OCI-LY7 (cell line): ENCODE measurements around the gene ARHGAP24. TPM values are rescaled to one million over a fixed set of nuclear protein-coding genes. Genes with fewer than 3 reads are reported as not detected.

Experiments
- BruUV-seq: library from RNA; stranded (reverse); fragments of 400-500 nt; replicated peaks from 2 replicates; lab custom pipeline; 2021; lab: Mats Ljungman, UMichigan
- CTCF ChIA-PET: fragments of 300-600 bp; sonication (Branson Sonifier 250); formaldehyde crosslinking; loops from one replicate; lab custom pipeline; 2022; ENCODE audit warnings: antibody characterized with exemption; ENCODE audit not compliant: unreplicated experiment; lab: Charles Lee
- POLR2A ChIA-PET: fragments of 300-600 bp; sonication (Branson Sonifier 250); formaldehyde crosslinking; loops from one replicate; lab custom pipeline; 2022; ENCODE audit warnings: antibody characterized with exemption; lab: Charles Lee
- DNase-seq: peaks from one replicate; pipeline ENCODE4 v3.0.0-alpha.2; 2015; ENCODE audit warnings: low spot score
- H2AFZ ChIP-seq: fragments of 200-600 bp; sonication (generic), shearing (Covaris generic); 2 replicates; pipeline ENCODE4 v1.6.1; 2014; ENCODE audit warnings: mild to moderate bottlenecking, antibody characterized with exemption, low read length, moderate library complexity
- H3K27ac ChIP-seq: fragments of 200-600 bp; sonication (generic); 2 replicates; pipeline ENCODE4 v1.5.1; 2014; ENCODE audit warnings: mixed run types, low read depth, mild to moderate bottlenecking, moderate library complexity, low read length, inconsistent platforms; ENCODE audit not compliant: poor library complexity, severe bottlenecking
- H3K36me3 ChIP-seq: fragments of 200-600 bp; sonication (generic); 2 replicates; pipeline ENCODE4 v1.6.1; 2014; ENCODE audit warnings: mild to moderate bottlenecking, antibody characterized with exemption, low read length, moderate library complexity, mixed read lengths; ENCODE audit not compliant: insufficient read depth
- H3K4me1 ChIP-seq: fragments of 200-600 bp; sonication (generic); 2 replicates; pipeline ENCODE4 v1.5.1; 2014; ENCODE audit warnings: mild to moderate bottlenecking, low read length; ENCODE audit not compliant: insufficient read depth, poor library complexity, severe bottlenecking
- H3K4me2 ChIP-seq: fragments of 200-600 bp; sonication (generic); 2 replicates; pipeline ENCODE4 v1.6.1; 2014; ENCODE audit warnings: mild to moderate bottlenecking, low read length
- H3K4me3 ChIP-seq: fragments of 200-600 bp; sonication (generic); 2 replicates; pipeline ENCODE4 v1.5.1; 2014; ENCODE audit warnings: mild to moderate bottlenecking, low read depth, low read length; ENCODE audit not compliant: poor library complexity, severe bottlenecking
- H3K79me2 ChIP-seq: fragments of 200-600 bp; sonication (generic); 2 replicates; pipeline ENCODE4 v1.6.1; 2016; ENCODE audit warnings: low read depth, mild to moderate bottlenecking, low read length, moderate library complexity, mixed read lengths; ENCODE audit not compliant: insufficient read depth
- H3K9me2 ChIP-seq: fragments of 200-600 bp; sonication (generic); 2 replicates; pipeline ENCODE4 v1.6.1; 2016; ENCODE audit warnings: mild to moderate bottlenecking, low read length, mixed read lengths; ENCODE audit not compliant: insufficient read depth
- H3K9me3 ChIP-seq: fragments of 200-600 bp; sonication (generic); 2 replicates; pipeline ENCODE4 v1.6.1; 2014; ENCODE audit warnings: mild to moderate bottlenecking, mixed run types, low read length, mixed read lengths
- H4K20me1 ChIP-seq: fragments of 200-600 bp; sonication (generic); 2 replicates; pipeline ENCODE4 v1.6.1; 2014; ENCODE audit warnings: mild to moderate bottlenecking, antibody characterized with exemption, low read length, moderate library complexity, mixed read lengths; ENCODE audit not compliant: insufficient read depth
- EZH2phosphoT487 ChIP-seq: fragments of 200-600 bp; sonication (generic); IDR thresholded peaks from 2 replicates; pipeline ENCODE4 v1.6.1; 2018; ENCODE audit warnings: low read depth, borderline replicate concordance, mild to moderate bottlenecking, mixed run types, antibody characterized with exemption, low read length, moderate library complexity, mixed read lengths
- intact Hi-C: fragments of 100-400 bp; cut with micrococcal nuclease; formaldehyde crosslinking; loops from one replicate; pipeline ENCODE4 v1.10.0; 2022; ENCODE audit not compliant: unreplicated experiment
- total RNA-seq, 2 experiments: library from RNA; depleted of rRNA in 1 of 2; stranded (reverse); fragments of >200 nt in 1 of 2; shearing (Covaris generic) in 1 of 2; gene quantifications; 2 replicates each; pipeline ENCODE4 v1.2.3, GENCODE V29; 2014 to 2022
- TF ChIP-seq, protein P1 (sequence below): fragments of 200-600 bp; sonication (generic); conservative IDR thresholded peaks from 2 replicates; pipeline ENCODE4 v1.5.1; 2014; ENCODE audit warnings: mild to moderate bottlenecking, antibody characterized with exemption, low read length, moderate library complexity, mixed read lengths

Gene ARHGAP24
- total RNA-seq, 2 experiments from 2014 or later, result 0.88 to 4.4 TPM

DNA sequence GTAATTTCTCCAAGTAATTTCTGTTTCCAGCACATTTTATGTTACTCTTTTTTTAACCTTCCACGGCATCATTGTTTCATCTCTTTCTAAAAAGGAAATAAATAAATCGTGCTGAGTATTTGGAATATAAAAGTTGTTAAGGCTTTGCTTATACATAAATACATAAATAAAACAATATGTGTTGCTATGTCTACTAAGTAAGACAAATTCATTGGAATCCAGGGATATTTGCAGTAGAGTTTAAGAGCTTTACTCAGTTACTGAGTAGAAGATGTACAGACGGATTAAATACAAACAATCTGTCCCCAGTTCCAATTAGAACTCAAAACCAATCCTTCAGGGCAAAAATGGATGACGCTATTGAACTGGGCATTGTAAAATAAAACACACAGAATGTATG is 1.4 kb downstream of the ARHGAP24 start:
- Histone ChIP-seq H3K4me1 (no peaks in the 10 kb centered on the region), H3K79me2 (no peaks in the 10 kb centered on the region), H4K20me1 (no peaks in the 10 kb centered on the region), H3K36me3 (no peaks in the 10 kb centered on the region), H3K9me3 (no peaks in the 10 kb centered on the region), H3K27ac (no peak overlapping the region), H3K4me2 (peak overlapping the region; percentile 50; the same call in 1 of the 2 replicates), H3K4me3 (no peak overlapping the region), H2AFZ (no peak overlapping the region), H3K9me2 (no peaks in the 10 kb centered on the region)
- DNase-seq, result no peak
- intact Hi-C loops, result loop anchor here (5.0 kb wide), 1 partner anchor 226 kb away; no protein-coding TSS in a partner anchor
- no peak for TF ChIP-seq EZH2phosphoT487
- TF ChIP-seq, protein P1, sequence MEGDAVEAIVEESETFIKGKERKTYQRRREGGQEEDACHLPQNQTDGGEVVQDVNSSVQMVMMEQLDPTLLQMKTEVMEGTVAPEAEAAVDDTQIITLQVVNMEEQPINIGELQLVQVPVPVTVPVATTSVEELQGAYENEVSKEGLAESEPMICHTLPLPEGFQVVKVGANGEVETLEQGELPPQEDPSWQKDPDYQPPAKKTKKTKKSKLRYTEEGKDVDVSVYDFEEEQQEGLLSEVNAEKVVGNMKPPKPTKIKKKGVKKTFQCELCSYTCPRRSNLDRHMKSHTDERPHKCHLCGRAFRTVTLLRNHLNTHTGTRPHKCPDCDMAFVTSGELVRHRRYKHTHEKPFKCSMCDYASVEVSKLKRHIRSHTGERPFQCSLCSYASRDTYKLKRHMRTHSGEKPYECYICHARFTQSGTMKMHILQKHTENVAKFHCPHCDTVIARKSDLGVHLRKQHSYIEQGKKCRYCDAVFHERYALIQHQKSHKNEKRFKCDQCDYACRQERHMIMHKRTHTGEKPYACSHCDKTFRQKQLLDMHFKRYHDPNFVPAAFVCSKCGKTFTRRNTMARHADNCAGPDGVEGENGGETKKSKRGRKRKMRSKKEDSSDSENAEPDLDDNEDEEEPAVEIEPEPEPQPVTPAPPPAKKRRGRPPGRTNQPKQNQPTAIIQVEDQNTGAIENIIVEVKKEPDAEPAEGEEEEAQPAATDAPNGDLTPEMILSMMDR, result no peak
- POLR2A ChIA-PET, result interaction anchor here (1.3 to 4.6 kb wide), 3 partner anchors 10 to 240 kb away, joined by 3 to 31 read pairs (median 3); no protein-coding TSS in a partner anchor
- CTCF ChIA-PET, result no interaction called here
- BruUV-seq, result TSS peak; percentile 48

DNA sequence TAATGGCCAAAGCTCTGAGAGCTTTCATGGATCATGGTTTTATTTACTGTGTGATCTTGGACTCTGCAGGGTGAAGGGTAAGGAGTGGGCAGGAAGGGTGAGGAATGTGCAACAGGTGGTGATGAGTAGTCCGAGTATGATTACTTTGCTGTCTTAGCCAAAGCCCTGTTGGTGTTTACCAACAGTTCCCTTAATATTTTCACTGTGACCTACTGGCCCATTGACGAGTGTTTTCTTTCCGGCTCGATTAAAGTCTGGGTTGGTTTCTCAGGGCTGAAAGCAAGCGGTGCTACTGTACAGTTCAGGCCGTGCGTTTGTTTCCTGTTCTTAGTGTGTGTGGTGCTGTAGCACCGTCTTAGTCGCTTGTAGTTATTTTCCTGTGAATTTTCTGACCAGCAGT is 2.6 kb downstream of the ARHGAP24 start:
- no TSS peak for BruUV-seq
- H3K27ac ChIP-seq, result no peak overlapping the region
- TF ChIP-seq, protein P1, result no peak
- TF ChIP-seq EZH2phosphoT487, result no peak
- H3K4me1 ChIP-seq, result no peaks in the 10 kb centered on the region
- H3K4me2 ChIP-seq, result peak overlapping the region; percentile 50; the same call in 1 of the 2 replicates
- intact Hi-C loops, result loop anchor here (5.0 kb wide), 1 partner anchor 225 kb away; no protein-coding TSS in a partner anchor
- no peaks in the 10 kb centered on the region for H3K9me3 ChIP-seq
- DNase-seq, result no peak
- POLR2A ChIA-PET, result interaction anchor here (0.5 to 4.6 kb wide), 4 partner anchors 8 to 311 kb away, joined by 3 to 31 read pairs (median 4); no protein-coding TSS in a partner anchor
- no peak overlapping the region for H2AFZ ChIP-seq
- H3K79me2 ChIP-seq, result no peaks in the 10 kb centered on the region
- CTCF ChIA-PET, result no interaction called here
- H3K36me3 ChIP-seq, result no peaks in the 10 kb centered on the region
- no peaks in the 10 kb centered on the region for H3K9me2 ChIP-seq
- no peak overlapping the region for H3K4me3 ChIP-seq
- H4K20me1 ChIP-seq, result no peaks in the 10 kb centered on the region

DNA sequence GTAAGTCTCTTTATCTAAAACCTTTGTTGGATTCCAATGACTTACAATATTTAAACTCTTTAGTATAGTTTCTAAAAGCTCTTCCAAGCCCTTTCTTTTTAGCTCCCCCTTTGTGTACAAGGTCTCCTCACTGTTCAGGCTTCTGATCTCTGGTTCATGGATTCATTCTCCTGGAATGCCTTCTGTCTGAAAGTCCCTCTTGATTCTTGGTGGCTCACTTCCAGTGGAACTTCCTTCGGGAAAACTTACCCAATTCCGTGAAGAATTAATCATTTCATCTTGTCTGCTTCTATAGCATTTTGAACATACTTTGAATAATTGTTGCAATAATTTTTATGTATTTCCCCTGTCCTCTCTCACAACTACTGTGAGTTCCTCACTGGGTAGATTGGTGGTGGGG is 3.6 kb downstream of the ARHGAP24 start:
- H3K4me3 ChIP-seq, result no peak overlapping the region
- no peak overlapping the region for H2AFZ ChIP-seq
- TF ChIP-seq EZH2phosphoT487, result no peak
- TF ChIP-seq, protein P1, result no peak
- no peaks in the 10 kb centered on the region for H3K9me2 ChIP-seq
- intact Hi-C loops, result loop anchor here (5.0 kb wide), 1 partner anchor 224 kb away; no protein-coding TSS in a partner anchor
- no peaks in the 10 kb centered on the region for H3K4me1 ChIP-seq
- no peaks in the 10 kb centered on the region for H4K20me1 ChIP-seq
- no peaks in the 10 kb centered on the region for H3K79me2 ChIP-seq
- H3K9me3 ChIP-seq, result no peaks in the 10 kb centered on the region
- no peak overlapping the region for H3K27ac ChIP-seq
- H3K36me3 ChIP-seq, result no peaks in the 10 kb centered on the region
- peak overlapping the region; percentile 50; the same call in 1 of the 2 replicates for H3K4me2 ChIP-seq
- ChIA-PET CTCF (no interaction called here), POLR2A (interaction anchor here (1.1 to 4.6 kb wide), 2 partner anchors 12 to 56 kb away, joined by 3 to 31 read pairs; no protein-coding TSS in a partner anchor)
- BruUV-seq, result no TSS peak
- no peak for DNase-seq
